ENCODE measurements around the gene GLRA1.

The GLRA1 gene

GRCh38 chr5:151772846-151773561 lies 151.6 kb downstream of the GLRA1 start:
- DNase-seq (ENCODE audit: low read depth) = no peak

Data from CMK (cell line).